NCI-H2171 (cell line): ENCODE data around the gene NR4A3.
"Not testable (repeated sequence)": the region's sequence is repeated elsewhere in the genome, so short reads cannot be mapped to it uniquely, and the experiment has no call there.

ENCODE experiments used
- DNase-seq: peaks from one replicate; lab custom pipeline; 2025; lab: John Stamatoyannopoulos, UW

Gene NR4A3

DNA sequence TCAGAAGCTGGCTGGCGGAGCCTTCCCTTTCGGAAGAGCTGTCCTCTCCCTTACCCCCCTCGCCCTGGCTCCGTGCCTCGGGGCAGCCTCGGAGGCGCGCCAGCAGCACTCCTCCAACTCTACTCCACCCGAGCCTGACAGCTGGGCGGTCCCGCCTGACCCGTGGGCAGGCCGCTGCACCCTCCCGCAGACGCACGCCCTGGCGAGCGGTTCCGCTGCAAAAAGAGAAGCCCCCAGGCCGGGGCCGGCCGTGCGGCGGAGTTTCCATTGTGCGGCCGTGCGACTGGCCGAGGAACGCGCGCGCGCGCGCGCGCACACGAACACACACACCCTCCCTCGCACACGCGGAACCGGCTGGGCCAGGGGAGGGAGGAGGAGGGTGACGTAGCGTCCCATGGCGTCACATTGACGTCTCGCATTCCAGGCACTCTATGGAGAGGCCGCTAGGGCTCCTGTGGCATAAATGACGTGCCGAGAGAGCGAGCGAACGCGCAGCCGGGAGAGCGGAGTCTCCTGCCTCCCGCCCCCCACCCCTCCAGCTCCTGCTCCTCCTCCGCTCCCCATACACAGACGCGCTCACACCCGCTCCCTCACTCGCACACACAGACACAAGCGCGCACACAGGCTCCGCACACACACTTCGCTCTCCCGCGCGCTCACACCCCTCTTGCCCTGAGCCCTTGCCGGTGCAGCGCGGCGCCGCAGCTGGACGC, at the start of gene NR4A3:
Gene NR4A3 (plus strand): TSS at position 490 of the 713 bp plus-strand sequence. CDS start 6,158 bp downstream, outside the sequence.
- DNase-seq, result peak; percentile 93

DNA sequence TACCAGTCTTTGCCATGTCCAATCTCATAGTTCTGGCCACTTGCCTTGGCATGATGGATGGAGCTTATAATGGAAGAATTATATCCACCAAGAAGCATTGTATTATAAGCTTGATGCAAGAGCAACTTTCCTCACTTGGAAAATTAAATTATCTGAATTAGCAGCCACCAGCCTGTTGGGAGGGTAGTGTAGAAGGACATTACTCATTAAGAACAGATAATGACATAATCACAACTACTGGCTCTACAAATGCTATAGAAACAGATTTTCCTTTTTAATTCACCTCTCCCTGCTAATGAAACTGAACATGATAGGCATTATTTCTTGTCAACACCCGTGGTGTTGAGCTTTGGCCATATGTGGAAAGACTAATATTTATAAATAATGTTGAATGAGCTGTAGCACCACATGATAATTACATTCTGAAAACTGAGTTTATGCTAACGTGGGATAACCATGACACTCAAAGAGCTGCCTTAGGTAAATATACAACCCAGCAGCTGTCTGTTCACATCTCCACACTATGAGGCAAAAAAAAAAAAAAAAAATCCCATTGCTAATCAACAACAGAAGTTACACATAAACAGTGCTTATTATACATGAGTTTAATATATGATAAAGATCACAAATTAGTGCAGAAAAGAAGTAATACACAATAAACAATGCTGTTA, 48.1 kb upstream of the NR4A3 start:
- peak; percentile 16 for DNase-seq

DNA sequence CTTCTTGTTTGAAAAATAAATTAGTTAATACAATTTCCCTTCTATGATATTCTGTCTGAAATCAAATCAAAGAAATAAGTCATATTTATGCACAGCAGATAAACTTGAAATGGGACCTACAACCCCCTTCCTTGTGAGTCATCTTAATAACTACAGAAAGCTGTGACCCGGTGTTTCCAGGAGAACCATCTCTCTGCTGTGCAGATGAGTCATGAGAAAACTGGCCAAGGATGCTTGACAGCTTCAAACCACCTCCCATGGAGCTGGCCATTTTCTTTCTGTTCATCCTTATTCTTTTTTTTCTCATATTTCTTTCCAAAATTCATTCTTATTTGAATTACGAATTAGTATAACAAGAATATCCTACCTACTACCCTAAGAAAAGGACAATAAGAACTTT, 43.4 kb upstream of the NR4A3 start:
- no peak for DNase-seq

DNA sequence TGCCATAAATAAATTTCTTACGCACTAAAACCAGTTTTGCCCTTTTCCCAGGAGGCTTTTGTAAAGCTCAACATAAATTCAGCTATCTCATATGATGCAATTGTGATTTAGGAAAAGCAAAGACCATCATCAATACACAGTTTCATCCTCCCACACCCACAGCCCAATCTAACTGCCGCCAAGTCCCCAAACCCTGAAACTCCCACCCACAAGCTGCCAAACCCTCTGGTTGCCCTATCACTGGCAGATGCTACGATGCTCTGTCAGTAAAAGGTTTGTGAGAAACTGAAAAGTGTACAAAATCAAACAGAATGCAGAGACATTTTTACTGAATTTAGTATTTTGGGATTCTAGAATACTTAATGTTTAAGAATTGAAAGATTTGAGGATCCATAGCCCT, 42.8 kb upstream of the NR4A3 start:
- no peak for DNase-seq

DNA sequence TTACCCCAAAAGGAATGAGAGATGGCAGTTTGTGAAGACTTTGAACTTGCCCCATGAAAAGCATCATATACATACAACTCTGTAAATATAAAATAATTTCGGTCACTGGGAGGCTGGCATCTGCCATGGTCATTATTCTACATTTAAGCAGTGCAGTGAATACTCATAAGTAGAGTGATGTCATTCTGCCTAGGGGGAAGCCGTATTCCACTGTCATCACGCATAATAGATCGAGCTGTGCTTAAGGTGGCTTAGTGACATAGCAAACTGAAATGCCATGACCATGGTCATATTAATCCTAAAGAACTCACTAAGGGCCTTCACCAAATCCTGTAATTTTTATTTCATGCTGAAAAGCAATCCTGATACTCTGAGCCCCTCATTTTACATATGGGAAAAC, 42.4 kb upstream of the NR4A3 start:
- no peak for DNase-seq

DNA sequence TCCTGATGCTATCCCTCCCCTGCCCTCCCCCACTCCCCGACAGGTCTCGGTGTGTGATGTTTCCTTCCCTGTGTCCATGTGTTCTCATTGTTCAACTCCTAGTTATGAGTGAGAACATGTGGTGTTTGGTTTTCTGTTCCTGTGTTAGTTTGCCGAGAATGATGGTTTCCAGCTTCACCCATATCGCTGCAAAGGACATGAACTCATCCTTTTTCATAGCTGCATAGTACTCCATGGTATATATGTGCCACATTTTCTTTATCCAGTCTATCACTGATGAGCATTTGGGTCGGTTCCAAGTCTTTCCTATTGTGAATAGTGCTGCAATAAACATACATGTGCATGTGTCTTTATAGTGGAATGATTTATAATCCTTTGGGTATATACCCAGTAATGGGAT, 39.3 kb upstream of the NR4A3 start:
- DNase-seq, result not testable (repeated sequence)

DNA sequence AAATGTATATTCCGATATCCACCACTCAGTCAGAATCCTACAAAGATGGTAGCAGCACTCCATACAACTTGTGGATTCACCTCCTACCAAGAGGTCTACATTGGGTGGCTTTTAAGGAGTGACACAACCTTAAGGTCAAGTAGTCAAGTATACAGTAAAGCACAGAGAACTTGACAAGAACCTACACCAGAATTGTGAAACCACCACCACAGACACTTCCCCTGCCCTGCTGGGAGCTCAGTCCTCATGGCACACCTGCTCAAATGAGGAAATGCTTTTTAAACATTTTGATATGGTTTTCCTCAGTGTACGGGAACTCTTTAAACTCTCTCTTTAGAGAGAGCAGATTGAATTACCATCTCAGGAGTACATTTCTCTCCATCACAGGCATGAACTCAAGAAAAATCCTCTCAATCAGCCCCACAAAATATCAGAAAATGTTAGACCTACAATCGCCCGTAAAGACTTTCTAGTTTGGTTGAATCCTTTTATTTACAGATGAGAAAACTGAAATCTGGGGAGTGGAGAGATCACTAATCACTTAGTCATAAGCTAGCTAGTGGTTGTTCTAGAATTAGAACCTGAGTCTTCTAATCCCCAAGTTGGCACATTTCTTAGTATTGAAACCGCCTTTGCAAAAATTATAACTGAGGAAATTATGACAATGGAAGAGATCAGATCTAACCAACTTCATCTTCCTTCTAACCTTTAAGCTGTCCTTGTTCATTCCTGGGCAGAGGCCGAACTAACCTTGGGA, 38.5 kb upstream of the NR4A3 start:
- DNase-seq, result no peak

DNA sequence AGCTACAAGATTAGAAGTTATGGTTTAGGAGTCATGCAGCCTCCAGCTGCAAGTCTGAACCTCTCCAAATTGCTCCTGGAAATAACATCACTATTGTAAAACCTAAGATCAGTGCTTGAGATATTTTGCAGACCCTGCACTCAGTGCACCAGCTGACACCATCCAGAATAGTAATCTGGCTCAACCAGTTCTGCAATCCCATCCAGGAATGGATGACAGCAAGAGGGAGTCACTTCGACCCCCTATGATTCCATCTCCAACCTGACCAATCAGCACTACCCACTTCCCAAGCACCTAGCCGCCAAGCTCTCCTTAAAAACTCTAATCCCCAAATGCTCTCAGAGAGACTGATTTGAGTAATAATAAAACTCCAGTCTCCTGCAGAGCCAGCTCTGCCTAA, 37.9 kb upstream of the NR4A3 start:
- DNase-seq, result no peak

DNA sequence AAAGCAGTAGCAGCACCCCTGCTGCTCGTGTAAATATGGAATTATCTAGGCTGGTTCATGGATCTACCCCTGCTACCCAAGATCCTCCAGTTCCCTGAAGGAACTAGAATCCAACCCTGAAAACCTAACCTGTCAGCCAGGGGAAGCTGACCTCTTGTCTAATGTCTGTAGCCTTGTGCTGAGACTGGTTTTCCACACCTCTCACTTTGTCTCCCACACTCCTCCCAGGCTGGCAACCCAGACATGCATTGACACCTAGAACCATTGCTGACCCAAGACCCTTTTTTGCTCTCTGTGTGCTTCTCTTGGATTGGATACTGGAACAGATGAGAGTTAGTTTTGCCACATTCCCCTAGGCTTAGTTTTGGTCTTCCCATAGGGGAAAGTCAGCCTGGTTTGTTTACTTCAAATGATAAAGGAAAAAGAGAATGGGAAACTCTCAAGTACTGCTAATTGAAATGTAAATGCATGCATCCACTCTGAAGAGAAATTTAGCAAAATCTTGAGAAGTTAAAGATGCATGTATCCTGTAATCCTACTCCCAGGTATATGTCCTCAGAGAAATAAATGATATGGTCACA, 36.6 kb upstream of the NR4A3 start:
- no peak for DNase-seq

DNA sequence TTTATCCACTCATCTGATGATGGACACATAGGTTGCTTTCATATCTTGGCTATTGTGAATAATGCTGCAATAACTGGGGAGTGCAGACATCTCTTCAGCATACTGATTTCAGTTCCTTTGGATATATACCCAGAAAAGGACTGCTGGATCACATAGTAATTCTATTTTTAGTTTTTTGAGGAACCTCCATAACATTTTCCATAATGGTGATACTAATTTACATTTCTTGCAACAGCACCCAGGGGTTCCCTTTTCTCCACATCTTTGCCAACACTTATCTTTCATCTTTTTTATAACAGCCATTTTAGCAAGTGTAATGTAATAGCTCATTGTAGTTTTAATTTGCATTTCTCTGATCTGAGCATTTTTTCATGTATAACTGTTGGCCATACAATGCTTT, 34.1 kb upstream of the NR4A3 start:
- DNase-seq, result no peak

DNA sequence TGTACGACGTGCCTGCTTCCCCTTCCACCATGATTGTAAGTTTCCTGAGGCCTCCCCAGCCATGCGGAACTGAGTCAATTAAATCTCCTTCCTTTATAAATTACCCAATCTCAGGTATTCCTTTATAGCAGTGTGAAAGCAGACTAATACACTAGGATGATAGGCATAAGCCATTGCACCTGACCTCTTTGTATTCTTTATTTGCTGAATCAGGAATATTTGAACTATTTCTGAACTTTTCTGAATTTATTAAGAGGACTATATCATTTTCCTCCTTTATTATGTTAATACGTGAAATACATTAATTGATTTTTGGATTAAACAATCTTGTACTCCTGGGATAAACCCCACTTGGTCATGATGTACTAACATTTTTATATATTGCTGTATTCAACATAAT, 28.2 kb upstream of the NR4A3 start:
- DNase-seq, result no peak

DNA sequence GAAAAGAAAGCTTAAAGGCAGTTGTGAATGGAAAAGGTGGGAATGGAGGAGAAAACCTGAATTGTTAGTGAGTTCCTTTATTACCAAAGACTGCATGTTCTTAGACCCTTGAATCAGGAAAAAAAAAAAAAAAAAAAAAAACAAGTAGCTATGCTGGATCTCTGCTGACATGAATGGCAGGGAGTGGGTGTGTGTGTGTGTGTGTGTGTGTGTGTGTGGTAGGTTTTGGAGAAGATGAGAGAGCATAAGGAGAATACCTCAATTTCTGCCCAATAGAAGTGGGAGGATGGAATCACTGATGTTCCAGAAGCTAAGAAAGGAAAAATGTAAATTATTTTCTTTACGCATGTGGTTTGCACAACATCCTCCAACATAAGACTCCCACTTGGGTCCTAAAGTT, 25.5 kb upstream of the NR4A3 start:
- no peak for DNase-seq

DNA sequence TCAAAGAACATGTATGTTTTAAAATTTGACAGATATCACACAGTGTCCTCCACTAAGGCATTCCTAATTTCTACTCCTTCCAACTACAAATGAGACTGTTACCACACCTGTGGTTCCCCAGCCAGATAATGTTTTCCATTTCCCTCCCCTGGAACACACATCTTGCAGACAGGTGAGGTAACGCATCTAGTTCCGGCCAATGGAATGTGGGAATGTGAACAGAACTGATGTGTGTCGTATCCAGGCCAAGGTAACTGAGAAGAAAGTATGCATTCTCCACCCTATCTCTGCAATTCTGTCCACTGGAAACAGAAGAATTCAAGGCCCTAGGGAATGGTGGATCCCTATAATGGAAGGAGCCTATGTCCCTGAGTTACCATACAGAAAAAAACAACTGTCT, 19.9 kb upstream of the NR4A3 start:
- no peak for DNase-seq

DNA sequence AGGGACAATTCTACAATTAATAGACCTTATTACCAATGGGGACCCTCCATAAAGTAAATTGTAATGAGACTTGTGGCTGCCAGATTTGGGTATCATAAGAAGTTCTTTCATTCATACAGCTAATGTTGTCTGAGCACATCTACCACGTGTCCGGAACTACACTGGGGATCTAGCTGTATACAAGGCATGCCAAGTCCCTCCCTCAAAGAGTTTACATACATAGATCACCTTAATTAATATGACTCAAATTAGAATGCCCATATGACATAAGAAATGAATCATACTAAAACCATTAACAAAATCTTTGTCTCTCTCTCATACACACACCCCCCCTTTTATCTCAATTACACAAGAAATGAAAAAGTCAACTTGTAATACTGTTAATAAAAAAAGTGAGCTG, 18.0 kb upstream of the NR4A3 start:
- no peak for DNase-seq

DNA sequence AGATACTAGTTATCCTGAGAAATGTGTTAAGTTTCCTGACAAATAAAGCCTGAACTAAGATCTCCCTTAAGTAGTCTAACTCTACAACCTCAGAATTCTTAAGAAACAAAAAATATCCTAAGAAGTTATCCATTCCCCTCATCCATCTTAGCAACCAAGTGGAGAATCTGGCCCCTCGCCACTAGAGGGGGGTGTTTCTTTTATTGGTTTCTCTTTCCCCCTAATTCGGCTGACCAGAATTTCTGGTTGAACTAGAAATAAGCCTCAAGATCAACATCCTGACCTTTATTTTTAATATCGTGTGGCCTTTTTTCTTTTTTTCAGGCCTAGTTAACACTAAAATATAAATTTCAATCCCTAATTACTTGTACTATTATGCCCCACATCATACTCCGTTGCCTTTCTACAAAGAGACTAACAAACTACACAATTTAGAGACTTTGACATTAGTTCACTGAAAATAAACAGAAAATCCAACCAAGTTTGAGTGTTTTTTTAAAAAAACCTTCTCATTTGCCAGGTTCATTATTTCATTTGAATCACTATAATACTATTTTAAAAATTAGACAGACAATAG, 14.3 kb upstream of the NR4A3 start:
- peak; percentile 35 for DNase-seq

DNA sequence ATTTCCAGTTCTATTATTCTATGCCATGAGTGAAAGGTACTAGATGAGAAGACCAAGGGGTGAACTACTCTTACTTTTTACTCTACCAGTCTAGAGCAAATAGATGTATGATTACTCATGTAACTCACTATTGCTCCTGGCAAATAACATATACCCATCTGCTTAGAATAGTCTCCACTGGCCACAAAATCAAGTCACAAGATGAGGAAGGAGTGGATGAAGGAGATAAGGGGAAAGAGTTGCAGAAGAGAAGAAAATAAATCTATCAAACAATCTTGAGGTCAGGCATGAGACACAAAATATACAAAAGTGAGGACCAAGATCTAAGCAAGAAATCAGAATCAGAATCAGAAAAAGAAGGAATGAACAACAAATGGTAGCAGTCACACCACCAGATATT, 13.7 kb upstream of the NR4A3 start:
- DNase-seq, result no peak

DNA sequence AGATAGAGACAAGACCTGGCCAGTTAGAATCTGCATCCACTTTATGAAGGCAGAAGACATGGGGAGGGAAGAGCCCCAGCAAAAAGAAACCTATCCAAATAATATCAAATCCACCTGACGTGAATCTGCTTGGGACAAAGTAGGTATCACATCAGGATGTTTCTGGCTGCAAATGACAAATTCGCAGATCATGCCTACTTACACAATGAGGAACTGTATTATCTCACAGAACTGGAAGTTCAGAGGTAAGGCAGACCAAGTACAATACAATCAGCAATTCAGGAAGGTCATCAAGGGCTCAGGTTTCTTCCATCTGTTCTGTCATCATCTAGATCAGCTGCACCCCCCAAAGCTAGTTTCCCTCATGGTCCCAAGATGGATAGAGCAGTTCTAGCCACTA, 13.2 kb upstream of the NR4A3 start:
- no peak for DNase-seq

DNA sequence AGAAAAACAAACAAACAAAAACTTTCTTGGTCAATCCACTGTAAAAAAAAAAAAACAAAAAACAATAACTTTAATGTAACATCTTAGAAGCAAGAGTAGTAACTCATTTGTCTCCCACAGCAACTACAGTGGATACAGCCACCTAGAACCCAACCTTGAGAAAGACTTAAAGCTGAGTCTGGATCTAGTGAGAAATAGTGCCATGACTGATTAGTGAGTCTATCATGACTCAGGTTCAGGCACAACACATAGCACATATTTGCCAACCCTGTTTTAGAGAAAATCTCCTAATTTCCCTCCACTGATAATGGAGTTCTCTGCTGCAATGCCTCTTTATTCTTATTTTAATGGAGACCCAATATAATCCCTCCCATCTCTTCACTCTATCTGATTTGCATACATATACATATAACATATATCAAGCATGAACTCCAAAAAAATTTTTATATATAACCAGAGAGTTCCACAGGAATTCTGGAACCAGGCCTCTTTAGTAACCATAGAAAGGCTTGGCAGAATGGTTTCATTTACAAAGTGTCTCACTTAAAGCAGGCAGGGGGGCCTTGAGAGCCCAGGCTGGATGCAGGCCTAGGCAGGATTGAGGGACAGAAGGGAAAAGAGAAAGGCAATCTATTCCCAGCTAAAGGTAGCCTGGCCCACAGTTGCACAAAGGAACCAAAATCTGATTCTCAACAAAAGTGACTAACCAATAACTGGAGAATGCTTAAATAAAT, 11.9 kb upstream of the NR4A3 start:
- no peak for DNase-seq

DNA sequence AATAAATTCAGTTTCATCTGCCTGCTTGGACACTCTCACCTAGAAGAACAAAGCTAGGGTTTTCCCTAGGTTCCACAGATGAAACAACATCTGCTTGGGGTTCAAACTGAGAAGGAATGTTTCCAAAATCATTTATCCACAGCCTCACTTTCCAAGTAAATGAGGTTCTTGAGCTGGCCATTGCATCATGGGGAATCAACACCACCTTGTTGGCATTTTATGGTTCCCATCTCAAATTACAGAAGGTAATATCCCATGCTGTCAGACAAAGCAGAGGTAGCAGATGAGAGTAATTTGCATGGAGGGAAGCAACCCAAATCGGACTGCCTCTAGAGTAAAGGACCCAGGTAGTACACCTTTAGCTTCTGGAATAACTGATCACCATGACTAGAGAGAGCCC, 10.5 kb upstream of the NR4A3 start:
- DNase-seq, result no peak

DNA sequence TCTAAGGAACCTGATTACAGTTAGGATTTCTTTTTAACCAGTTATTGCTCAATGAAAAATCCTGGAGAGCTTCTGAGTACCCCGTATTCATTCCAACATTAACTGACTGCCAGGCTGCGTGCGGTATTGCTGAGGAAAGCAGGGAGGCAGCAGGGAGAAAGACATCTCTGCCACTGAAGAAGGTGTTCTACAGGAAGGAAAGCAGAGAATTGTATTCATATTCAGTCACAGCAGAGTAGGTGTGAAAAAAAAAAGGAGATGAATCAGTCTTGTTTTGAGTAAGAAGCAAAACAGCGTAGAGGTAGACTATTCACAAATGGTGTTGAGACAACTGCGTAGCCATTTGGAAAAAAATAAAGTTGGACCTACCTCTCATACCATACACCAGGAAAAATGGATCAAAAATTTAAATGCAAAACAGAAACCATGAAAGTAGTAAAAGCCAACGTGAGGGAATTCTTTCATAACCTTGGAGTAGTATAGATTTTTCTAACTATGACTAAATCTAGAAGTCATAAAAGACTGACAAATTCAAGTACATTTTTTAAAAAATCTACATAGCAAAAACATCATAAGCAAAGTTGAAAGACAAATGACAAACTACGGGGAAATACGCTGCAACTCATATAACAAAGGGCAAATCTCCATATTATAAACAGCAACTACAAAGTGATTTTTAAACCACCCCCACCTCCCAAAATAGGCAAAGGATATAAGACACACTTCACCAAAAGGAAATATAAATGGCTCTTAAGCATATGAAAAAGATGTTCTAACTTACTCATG, 9.9 kb upstream of the NR4A3 start:
- DNase-seq, result no peak

DNA sequence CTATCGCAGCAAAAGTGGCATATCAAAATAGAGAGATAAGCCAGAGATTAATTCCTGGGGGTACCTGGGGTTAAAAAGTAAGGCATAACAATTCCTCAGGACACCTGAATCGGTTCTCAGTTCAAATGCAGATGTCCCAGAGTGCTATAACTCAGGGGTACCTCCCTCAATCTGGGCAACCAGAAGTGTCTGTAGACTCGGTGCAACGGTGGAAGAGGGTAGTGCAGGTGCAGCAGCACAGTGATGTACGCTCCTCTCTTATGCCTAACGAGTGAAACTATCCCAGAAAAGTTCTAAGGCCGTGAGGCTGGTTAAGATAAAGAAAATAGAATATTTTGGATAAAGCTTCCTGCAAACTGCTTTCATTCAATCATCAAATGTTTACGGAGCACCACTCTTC, 7.9 kb upstream of the NR4A3 start:
- no peak for DNase-seq
